GM21381 (cell line): ENCODE data around the gene ATG2A.

Experiments used
- ATAC-seq: cut with Tn5 transposase; IDR thresholded peaks from one replicate; pipeline ENCODE4 v1.9.1; 2021; ENCODE audit warnings: mild to moderate bottlenecking, moderate library complexity; ENCODE audit not compliant: unreplicated experiment

Gene ATG2A

GRCh38 chr11:64905516-64906313, 11.3 kb downstream of the ATG2A start:
- no peak for ATAC-seq

- no peak for ATAC-seq
Observed at GRCh38 chr11:64903291-64903833, 13.6 kb downstream of the ATG2A start.

GRCh38 chr11:64902102-64902900, 14.7 kb downstream of the ATG2A start:
- ATAC-seq = no peak

- no peak for ATAC-seq
Observed at GRCh38 chr11:64900774-64901173, 16.2 kb downstream of the ATG2A start.

GRCh38 chr11:64900263-64900678, 16.7 kb downstream of the ATG2A start:
- no peak for ATAC-seq

- ATAC-seq = no peak
Observed at GRCh38 chr11:64898541-64898940, 18.5 kb downstream of the ATG2A start.

- no peak for ATAC-seq
Observed at GRCh38 chr11:64898076-64898445, 18.9 kb downstream of the ATG2A start.

- no peak for ATAC-seq
Observed at GRCh38 chr11:64897381-64898075, 19.5 kb downstream of the ATG2A start.

GRCh38 chr11:64896448-64897022, 20.5 kb downstream of the ATG2A start:
- no peak for ATAC-seq

- ATAC-seq = no peak
Observed at GRCh38 chr11:64894812-64895452, 22.1 kb downstream of the ATG2A start.

- peak; percentile 64 for ATAC-seq
Observed at GRCh38 chr11:64894070-64894811, 22.8 kb downstream of the ATG2A start.

- no peak for ATAC-seq
Observed at GRCh38 chr11:64893194-64894069, 23.6 kb downstream of the ATG2A start.

- no peak for ATAC-seq
Observed at GRCh38 chr11:64892838-64893193, 24.2 kb downstream of the ATG2A start.

- no peak for ATAC-seq
Observed at GRCh38 chr11:64892411-64892831, 24.6 kb downstream of the ATG2A start.

GRCh38 chr11:64891880-64892279, 25.1 kb downstream of the ATG2A start:
- no peak for ATAC-seq

GRCh38 chr11:64891215-64891848, 25.7 kb downstream of the ATG2A start:
- no peak for ATAC-seq

GRCh38 chr11:64890522-64890939, 26.5 kb downstream of the ATG2A start:
- ATAC-seq = no peak
